NCI-H1436 treated with DMSO at 0.1 percent for 48 hours (cell line): ENCODE results near the gene COP1.

Experiments used
- DNase-seq: peaks from one replicate; lab custom pipeline; 2025; lab: John Stamatoyannopoulos, UW

Gene COP1

DNA sequence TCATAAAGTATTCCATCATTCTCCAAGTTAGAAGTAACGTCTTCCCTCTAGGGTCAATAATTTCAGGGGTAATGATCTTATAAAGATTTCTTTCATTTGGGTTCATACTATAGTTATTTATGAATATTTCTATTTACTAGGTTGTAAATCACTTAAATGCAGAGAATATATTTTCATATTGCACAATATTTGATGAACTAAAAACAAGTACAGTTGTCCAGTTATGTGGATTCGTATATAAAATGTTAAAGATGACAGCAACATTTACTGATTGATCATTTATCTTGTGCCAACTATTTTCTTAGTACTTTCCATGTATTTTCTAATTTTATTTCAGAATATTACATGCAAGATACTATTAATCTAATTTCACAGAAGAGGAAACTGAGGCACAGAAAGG is 243.3 kb downstream of the COP1 start:
- DNase-seq: no peak

DNA sequence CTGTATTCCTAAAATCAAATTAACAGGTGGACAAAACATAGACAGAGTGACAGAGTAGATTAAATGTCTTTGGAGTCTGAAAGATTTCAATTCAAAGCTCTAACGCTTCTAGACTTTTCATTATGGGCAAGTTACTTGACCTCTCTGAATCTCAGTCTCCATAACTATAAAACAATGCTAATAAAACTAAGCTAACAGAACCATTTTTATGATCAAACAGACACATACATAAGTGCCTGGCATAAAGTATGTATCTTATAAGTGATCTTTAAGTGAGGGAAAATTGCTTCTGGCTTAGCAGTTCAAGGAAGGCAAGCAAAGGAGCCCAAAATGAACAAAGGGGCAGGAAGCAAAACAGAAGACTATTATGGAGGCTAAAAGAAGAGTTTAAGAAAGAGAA is 246.9 kb downstream of the COP1 start:
- DNase-seq: no peak

GRCh38 chr1:175951627-175952026 is 255.5 kb downstream of the COP1 start:
- DNase-seq: no peak

GRCh38 chr1:175947771-175948170 is 259.3 kb downstream of the COP1 start:
- DNase-seq: no peak

- DNase-seq: no peak
Observed at GRCh38 chr1:175944591-175944990, 262.5 kb downstream of the COP1 start.

GRCh38 chr1:175941164-175941563 is 265.9 kb downstream of the COP1 start:
- no peak for DNase-seq

DNA sequence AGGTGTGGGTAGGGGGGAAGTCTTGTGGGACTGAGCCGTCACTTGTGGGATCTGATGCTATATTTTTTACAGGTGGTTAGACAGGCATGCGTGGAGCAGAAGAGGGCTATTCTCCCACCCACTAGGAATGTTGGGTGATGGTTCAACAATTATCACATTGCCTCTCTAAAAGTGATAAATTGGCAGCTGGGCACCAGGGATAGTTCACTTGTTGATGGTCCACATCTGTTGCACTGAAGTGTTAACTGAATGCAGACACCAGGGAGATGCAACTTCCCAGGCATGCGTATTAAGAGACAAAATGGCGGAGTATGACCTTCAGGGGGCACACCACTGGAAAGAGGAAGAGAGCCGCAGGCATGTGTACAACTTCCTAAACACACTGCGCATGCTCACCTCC is 270.4 kb downstream of the COP1 start:
- no peak for DNase-seq

DNA sequence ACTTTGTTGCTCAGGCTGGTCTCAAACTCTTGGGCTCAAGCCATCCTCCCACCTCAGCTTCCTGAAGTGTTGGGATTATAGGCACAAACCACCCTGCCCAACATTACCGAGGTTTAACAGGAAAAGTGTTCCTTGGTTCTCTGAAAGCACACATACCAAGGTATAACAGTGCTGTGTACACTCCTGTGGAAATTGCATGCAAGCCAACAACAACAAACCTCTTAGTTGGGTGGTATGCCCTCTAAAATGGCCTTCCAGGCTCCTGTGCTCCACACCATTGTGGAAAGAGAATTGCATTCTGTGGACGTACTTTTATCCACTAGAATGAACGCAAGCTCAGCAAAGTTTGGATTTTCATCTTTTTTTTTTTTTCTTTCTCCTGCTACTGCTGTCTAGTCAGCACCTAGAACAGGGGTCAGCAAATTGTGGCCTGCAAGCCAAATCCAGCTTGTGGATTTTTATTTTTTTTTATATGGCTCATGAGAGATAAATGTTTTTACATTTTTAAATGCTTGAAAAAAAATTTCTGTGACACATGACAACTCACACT is 271.4 kb downstream of the COP1 start:
- DNase-seq: no peak

- no peak for DNase-seq
Observed at GRCh38 chr1:175935166-175935565, 271.9 kb downstream of the COP1 start.

DNA sequence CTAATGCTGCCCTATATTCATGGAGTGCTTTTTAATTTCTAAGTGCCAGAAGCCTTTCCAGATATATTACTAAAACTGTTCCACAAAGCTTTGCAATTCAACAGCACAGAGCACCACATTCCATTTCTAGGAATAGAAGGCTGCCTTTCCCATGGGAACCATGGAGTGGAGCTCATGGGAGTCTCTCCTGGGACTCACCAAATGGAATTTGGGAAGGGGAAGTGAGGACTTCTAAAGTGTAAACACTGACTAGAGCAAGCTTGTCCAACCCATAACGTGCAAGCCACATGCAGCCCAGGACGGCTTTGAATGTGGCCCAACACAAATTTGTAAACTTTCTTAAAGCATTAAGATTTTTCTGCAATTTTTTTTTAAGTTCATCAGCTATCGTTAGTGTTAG is 273.3 kb downstream of the COP1 start:
- no peak for DNase-seq

DNA sequence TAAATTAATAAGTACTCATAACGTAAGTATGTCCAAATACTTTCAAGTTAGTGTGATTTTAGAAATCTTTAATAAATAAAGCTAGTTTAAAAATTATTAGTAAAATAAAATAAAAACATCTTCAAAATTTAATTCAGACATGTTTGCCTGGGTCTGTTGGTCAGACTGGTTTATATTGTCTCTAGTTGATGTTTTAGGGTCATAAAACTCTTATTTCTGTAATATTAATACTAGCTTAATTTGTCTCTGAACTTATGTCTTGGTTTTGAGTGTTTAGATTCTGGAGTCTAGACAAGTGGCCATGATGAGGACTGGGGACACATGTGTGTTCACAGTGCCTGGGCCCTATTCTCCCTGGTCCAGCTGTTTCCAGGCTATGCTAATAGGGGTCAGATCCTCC is 279.1 kb downstream of the COP1 start:
- DNase-seq: no peak

GRCh38 chr1:175922254-175922881 is 284.7 kb downstream of the COP1 start:
- no peak for DNase-seq

GRCh38 chr1:175920381-175920780 is 286.7 kb downstream of the COP1 start:
- DNase-seq: no peak

GRCh38 chr1:175919001-175919400 is 288.1 kb downstream of the COP1 start:
- DNase-seq: no peak

GRCh38 chr1:175918364-175918801 is 288.7 kb downstream of the COP1 start:
- no peak for DNase-seq

GRCh38 chr1:175914115-175914514 is 293.0 kb downstream of the COP1 start:
- no peak for DNase-seq

DNA sequence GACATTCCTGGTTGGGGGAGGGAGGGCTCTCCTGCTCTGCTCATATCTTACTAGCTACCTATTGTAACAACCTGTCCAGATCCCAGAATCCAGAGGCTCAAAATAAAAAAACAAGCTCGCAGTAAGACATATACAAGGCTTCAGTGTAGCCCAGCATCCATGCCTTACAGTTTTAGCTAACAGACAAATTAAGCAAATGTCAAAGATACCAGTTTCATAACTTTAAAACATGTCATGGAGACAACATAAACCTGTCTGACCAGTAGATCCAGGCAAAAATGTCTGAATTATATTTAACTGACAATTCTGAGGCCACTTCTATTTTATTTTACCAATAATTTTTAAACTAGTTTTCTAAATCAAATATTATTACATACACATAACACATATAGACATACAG is 295.9 kb downstream of the COP1 start:
- DNase-seq: no peak

DNA sequence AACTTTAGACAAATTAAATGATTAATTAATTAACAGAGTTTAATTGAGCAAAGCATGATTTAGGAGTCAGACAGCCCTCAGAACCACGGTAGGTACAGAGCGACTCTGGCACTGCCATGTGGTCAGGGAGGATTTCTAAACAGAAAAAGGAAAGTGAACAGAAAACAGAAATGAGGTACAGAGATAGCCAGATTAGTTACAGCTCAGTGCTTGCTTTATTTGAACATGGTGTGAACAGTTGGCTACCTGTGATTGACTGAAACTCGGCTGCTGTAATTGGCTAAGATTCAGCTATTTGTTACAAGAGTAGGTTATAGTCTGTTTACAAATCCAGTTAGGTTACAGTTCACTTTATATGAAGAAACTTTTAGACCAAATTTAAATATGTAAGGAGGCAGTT is 300.7 kb downstream of the COP1 start:
- no peak for DNase-seq

- no peak for DNase-seq
Observed at GRCh38 chr1:175904808-175905207, 302.3 kb downstream of the COP1 start.

DNA sequence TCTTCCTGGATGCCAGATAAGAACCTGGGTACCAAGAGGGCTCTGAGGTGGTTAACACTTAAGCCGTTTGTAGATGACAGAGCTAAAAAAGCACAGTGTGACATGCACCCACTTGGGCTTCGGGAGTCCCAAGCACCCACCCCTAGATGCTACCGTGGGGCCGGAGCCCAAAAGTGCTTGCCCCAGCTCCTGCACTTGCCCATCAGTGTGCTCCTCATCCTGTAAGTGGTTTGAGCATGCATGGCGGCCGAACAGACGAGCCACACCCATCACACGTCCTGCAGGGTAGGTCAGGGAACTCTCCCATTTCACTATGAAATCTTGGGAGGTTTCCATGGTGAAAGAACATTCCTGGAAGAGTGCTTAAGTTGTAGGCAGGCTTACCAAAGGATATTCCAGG is 304.8 kb downstream of the COP1 start:
- DNase-seq: no peak

GRCh38 chr1:175901076-175901836 is 305.8 kb downstream of the COP1 start:
- DNase-seq: no peak

- no peak for DNase-seq
Observed at GRCh38 chr1:175900171-175900570, 306.9 kb downstream of the COP1 start.

- DNase-seq: no peak
Observed at GRCh38 chr1:175895966-175896365, 311.1 kb downstream of the COP1 start.
